Measurements from ENCODE around the gene UTP14C.
A peak's percentile ranks its signal among the peaks of the same experiment; 100 is the strongest.
"Not testable (repeated sequence)": the region's sequence is repeated elsewhere in the genome, so short reads cannot be mapped to it uniquely, and the experiment has no call there.

Gene UTP14C

DNA sequence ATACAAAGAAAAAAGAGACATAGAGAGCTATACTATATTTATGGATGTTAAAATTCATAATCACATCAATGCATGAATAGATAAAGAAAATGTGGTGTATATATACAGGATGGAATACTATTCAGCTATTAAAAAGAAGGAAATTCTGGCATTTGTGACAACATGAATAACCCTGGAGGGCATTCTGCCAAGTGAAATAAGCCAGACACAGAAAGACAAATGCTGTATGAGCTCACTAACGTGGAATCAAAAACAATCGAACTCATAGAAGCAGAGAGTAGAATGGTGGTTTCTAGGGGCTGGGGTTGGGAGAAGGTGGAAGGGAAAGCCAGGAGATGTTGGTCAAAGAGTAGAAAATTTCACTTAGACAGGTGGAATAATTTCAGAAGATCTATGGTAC lies 24.0 kb downstream of the UTP14C start:
- no peak for DNase-seq (ENCODE audit: low spot score)

DNA sequence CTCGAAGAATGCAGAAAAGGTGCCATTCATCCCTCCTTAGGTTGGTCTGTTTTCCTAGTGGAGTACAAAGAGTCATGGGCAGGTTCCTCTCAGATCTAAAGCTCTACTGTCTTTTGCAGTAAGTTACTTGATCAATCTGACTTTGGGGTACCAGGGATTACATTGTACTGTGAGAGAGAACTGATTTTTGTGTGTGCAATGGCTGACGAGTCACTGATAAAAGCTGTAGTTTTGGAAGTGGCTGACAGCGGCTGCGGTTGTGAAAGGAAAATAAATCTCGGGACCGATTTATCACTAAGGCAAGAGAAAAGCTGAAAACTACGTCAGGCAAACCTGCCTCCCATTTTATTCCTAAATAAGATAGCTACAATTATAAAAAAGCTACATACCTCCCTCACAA lies 26.9 kb downstream of the UTP14C start:
- DNase-seq (ENCODE audit: low spot score) = no peak

DNA sequence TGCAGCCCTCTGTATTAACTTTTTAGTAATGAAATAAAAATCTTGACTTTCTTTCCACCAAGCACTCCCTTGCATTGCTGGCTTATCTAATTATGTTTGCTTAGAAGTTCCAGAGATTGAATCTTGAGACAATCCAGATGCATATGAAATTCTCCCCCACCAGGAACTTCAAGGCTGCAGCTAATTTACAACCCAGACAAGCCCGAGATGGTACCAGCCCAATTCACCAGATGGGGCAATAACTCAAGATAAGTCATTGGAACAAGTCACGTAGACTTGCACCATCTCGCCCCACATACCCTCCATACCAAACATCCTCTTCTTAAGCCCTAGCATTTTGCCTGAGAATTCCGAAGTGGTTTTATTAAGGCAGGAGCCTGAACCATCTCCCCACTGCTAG lies 29.0 kb downstream of the UTP14C start:
- peak; percentile 15 for DNase-seq (ENCODE audit: low spot score)

DNA sequence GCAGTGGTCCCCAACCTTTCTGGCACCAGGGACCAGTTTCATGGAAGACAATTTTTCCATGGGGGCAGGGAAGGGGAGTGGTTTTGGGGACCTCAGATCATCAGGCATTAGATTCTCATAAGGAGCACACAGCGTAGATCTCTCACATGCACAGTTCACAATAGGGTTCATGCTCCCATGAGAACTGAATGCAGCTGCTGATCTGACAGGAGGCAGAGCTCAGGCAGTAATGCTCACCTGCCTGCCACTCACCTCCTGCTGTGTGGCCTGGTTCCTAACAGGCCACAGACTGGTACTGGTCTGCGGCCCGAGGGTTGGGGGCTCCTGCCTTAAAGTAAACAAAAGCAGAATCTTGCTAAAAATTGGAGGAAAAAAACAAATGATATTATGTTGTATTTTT lies 36.6 kb downstream of the UTP14C start:
- DNase-seq (ENCODE audit: low spot score) = not testable (repeated sequence)

DNA sequence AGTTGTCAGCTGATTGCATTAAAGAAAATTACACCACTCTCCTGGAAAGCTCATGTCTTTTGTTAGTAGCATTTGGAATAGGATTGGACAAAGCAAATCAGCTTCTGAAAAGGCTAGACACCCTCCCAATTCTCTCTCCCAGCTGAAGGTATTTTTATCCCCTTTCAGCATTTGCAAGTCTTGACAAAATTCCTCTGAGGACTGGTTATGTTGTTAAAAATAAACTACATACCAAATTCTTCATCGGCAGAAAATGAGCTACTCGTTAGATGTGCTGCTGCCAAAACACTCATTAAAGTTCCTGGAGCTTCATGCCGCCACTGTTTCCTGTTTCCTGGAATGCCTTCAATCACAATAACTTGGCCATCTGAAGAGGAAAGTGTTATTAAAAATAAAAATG lies 37.1 kb downstream of the UTP14C start:
- peak; percentile 46 for DNase-seq (ENCODE audit: low spot score)

DNA sequence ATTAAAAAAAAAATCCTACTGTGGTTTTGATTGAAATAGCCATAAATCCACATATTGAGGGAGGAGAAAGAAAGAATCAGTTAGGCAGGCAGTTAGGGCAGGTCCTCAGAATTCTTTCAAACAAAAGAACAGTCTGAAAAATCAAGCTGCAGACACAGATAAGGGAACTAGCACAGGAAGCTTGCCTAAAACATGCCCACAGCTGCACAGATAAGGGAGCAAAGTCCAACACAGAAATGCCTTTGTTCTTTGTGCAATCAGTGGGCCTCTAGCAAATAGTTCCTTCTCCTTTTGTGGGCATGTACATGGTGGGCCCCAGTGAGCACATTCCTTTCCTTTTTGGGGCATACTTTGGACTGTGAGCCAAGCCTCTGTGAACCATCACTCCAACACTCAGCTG lies 42.7 kb downstream of the UTP14C start:
- DNase-seq (ENCODE audit: low spot score) = no peak

DNA sequence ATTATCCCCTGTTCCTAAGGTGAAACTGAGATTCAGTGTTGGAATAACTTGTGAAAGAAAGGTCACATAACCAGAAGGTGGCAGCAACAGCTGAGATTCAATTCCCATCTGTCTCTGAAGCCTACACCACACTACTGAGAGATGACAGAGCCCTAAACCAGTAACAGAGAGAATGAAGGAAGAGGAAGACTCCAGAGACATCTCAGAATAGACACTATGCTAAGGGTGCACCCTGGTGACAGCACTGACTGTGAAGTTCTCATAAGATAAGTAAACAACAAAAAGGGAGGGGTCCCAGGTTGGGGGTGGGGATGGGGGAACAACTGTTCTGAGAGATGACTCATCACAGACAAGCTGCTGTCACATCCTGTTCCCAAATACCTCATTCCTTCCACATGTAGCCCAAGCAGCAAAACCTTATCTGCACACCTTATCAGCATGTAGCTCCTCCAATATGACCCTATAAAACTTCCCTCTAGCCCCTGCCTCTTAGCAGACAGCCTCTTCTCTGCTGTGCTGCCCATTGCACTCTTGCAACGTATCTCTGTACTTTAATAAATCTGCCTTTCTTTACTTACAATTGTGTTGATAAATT lies 46.5 kb downstream of the UTP14C start:
- DNase-seq (ENCODE audit: low spot score) = peak; percentile 42
